ENCODE measurements around the gene GABRB2.

- TF ChIP-seq, protein P1, sequence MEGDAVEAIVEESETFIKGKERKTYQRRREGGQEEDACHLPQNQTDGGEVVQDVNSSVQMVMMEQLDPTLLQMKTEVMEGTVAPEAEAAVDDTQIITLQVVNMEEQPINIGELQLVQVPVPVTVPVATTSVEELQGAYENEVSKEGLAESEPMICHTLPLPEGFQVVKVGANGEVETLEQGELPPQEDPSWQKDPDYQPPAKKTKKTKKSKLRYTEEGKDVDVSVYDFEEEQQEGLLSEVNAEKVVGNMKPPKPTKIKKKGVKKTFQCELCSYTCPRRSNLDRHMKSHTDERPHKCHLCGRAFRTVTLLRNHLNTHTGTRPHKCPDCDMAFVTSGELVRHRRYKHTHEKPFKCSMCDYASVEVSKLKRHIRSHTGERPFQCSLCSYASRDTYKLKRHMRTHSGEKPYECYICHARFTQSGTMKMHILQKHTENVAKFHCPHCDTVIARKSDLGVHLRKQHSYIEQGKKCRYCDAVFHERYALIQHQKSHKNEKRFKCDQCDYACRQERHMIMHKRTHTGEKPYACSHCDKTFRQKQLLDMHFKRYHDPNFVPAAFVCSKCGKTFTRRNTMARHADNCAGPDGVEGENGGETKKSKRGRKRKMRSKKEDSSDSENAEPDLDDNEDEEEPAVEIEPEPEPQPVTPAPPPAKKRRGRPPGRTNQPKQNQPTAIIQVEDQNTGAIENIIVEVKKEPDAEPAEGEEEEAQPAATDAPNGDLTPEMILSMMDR (conservative IDR thresholded peaks at IDR 0.05), result no peak
- TF ChIP-seq ZFX (IDR thresholded peaks at IDR 0.05), result no peak
Measured at GRCh38 chr5:161409471-161409870, 137.1 kb downstream of the GABRB2 start.
